Measurements from ENCODE around the gene ZHX3. TPM values are rescaled to one million over a fixed set of nuclear protein-coding genes. Genes with fewer than 3 reads are reported as not detected.

Gene ZHX3
- total RNA-seq, 1 donor from 2014 or later, result 34.5 TPM

- no peak overlapping the region for H3K4me3 ChIP-seq
- DNase-seq, result no peak
- no peak overlapping the region for H3K27ac ChIP-seq
- peaks cover 9% of the 10 kb centered on the region for H3K4me1 ChIP-seq
- H3K36me3 ChIP-seq, result no peaks in the 10 kb centered on the region
- TF ChIP-seq, protein P1, sequence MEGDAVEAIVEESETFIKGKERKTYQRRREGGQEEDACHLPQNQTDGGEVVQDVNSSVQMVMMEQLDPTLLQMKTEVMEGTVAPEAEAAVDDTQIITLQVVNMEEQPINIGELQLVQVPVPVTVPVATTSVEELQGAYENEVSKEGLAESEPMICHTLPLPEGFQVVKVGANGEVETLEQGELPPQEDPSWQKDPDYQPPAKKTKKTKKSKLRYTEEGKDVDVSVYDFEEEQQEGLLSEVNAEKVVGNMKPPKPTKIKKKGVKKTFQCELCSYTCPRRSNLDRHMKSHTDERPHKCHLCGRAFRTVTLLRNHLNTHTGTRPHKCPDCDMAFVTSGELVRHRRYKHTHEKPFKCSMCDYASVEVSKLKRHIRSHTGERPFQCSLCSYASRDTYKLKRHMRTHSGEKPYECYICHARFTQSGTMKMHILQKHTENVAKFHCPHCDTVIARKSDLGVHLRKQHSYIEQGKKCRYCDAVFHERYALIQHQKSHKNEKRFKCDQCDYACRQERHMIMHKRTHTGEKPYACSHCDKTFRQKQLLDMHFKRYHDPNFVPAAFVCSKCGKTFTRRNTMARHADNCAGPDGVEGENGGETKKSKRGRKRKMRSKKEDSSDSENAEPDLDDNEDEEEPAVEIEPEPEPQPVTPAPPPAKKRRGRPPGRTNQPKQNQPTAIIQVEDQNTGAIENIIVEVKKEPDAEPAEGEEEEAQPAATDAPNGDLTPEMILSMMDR (IDR thresholded peaks at IDR 0.05), result no peak
- intact Hi-C loops (cut with DNase I), result no loop called here
- H3K27me3 ChIP-seq (ENCODE audit: low read depth), result no peaks in the 10 kb centered on the region
- peak in 1 of 2 donors; percentile 37 for ATAC-seq
- no peaks in the 10 kb centered on the region for H3K9me3 ChIP-seq
Observed at GRCh38 chr20:41213150-41213820, 104.2 kb downstream of the ZHX3 start.

DNA sequence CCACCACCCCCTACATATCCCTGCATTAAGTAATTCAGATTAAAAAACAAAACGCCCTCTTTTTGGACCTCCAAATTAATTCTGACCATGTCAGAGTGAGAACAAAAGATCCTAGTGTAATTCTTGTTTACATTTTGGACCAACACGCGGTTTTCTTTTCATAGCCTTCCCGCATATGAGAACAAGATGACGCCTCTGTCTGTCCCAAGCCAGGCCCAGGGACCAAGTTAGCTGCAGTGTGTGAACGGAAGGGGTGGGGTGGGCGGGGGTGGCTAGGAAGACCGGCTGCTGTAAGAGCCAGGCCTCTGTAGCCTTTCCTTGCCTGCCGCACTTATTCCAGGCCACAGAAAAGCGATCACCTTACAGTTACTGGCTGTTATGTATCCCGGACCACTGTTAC, 112.2 kb downstream of the ZHX3 start:
- H3K9me3 ChIP-seq, result no peaks in the 10 kb centered on the region
- no peaks in the 10 kb centered on the region for H3K27me3 ChIP-seq (ENCODE audit: low read depth)
- no peak overlapping the region for H3K27ac ChIP-seq
- DNase-seq, result no peak
- no peak overlapping the region for H3K4me3 ChIP-seq
- H3K36me3 ChIP-seq, result peaks cover 31% of the 10 kb centered on the region
- H3K4me1 ChIP-seq, result no peaks in the 10 kb centered on the region
- TF ChIP-seq, protein P1 (IDR thresholded peaks at IDR 0.05), result no peak
- no peak for ATAC-seq
- intact Hi-C loops (cut with DNase I), result no loop called here

GRCh38 chr20:41204304-41205265, 112.9 kb downstream of the ZHX3 start:
- DNase-seq (no peak), ATAC-seq (no peak)
- no peaks in the 10 kb centered on the region for H3K9me3 ChIP-seq
- TF ChIP-seq, protein P1 (IDR thresholded peaks at IDR 0.05), result no peak
- peaks cover 31% of the 10 kb centered on the region for H3K36me3 ChIP-seq
- H3K4me3 ChIP-seq, result no peak overlapping the region
- H3K27me3 ChIP-seq (ENCODE audit: low read depth), result no peaks in the 10 kb centered on the region
- intact Hi-C loops (cut with DNase I), result no loop called here
- no peaks in the 10 kb centered on the region for H3K4me1 ChIP-seq
- H3K27ac ChIP-seq, result peak overlapping the region; percentile 6

- no peak for ATAC-seq
- Histone ChIP-seq H3K27me3 (ENCODE audit: low read depth) (no peaks in the 10 kb centered on the region), H3K4me1 (no peaks in the 10 kb centered on the region), H3K27ac (no peak overlapping the region), H3K4me3 (no peak overlapping the region), H3K9me3 (peaks cover 5% of the 10 kb centered on the region), H3K36me3 (peaks cover 31% of the 10 kb centered on the region)
- no peak for DNase-seq
- intact Hi-C loops (cut with DNase I), result no loop called here
- TF ChIP-seq, protein P1 (IDR thresholded peaks at IDR 0.05), result no peak
Observed at GRCh38 chr20:41203660-41204059, 113.9 kb downstream of the ZHX3 start.

GRCh38 chr20:41202426-41202825, 115.1 kb downstream of the ZHX3 start:
- Histone ChIP-seq H3K27ac (no peak overlapping the region), H3K9me3 (peaks cover 12% of the 10 kb centered on the region), H3K4me1 (no peaks in the 10 kb centered on the region), H3K36me3 (peaks cover 31% of the 10 kb centered on the region), H3K27me3 (ENCODE audit: low read depth) (no peaks in the 10 kb centered on the region), H3K4me3 (no peak overlapping the region)
- no peak for DNase-seq
- TF ChIP-seq, protein P1 (IDR thresholded peaks at IDR 0.05), result no peak
- ATAC-seq, result no peak
- intact Hi-C loops (cut with DNase I), result no loop called here
